CD4-positive, alpha-beta T cell treated with Interleukin-15 for 1 hour (primary cell): ENCODE data around the gene OSBPL1A.

Experiments used
- DNase-seq: peaks from one replicate; pipeline ENCODE4 v3.0.0-alpha.2; 2020

OSBPL1A gene

DNA sequence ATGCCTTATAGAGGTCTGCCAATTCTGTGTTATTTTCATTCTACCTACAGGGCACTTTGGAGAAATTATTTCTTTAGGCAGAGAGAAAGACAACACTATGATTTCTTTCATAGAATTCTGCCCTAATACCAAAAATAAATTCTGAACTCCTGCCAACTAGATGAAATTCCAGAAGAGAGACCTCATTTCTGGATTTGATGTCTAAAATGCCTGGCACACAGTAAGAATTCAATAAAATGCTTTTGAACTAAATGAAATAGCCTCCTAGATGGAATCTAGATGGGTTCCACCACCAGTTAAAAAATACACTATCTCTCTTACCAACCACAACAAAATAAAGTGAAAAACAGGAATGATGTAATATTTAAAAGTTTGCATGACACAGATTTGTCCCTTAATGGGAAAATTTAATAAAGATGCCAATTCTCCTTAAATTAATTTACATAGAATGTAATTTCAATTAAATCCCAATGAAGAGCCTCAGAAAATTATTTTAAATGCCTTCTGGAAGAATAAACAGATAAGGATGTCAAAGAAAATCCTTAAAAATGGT, 75.0 kb downstream of the OSBPL1A start:
- no peak for DNase-seq

DNA sequence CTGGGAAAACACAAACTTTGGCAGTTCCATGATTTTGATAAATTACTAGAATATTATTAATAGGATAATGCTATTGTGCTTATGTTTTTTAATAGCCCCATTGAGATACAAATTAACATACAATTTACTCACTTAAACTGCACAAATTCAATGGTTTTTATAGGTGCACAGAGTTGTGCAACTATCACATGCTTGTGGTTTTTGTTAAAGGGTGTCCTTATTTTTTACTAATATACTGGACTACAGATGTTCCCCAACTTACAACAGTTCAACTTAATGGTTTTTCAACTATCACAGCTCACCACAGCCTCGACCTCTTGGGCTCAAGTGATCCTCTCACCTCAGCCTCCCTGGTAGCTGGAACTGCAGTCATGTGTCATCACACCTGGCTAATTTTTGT, 76.6 kb downstream of the OSBPL1A start:
- DNase-seq, result no peak

DNA sequence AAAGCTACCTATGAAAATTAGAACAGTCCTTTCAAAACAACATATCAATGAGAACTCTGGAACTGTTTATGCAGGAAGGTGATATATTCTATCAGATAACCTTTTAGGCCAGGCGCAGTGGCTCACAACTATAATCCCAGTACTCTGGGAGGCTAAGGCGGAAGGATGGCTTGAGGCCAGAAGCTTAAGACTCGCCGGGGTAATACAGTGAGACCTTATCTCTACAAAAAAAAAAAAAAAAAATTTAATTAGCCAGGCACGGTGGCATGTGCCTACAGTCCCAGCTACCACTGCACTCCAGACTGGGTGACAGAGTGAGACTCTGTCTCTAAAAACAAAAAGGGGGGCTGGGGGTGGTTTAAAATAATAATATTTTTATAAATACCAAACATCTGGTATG, 77.9 kb downstream of the OSBPL1A start:
- DNase-seq, result no peak

DNA sequence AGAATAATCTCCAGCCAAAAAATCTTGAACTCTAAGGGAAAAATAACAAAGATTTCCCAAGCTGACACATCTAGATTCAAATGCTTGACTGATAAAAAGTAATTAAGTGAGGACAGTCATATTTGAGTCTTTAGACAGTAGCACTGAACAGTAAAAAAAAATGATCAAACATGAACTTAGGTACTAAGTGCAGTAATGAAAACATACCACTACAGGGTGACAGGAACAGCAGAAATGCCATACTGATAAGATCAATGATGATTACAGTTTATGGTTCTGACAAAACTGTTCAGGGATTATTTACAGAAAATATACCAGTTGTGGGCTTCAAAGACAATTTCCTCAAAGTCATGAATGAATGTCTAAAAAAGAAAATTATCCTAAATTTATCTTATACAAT, 80.3 kb downstream of the OSBPL1A start:
- no peak for DNase-seq

DNA sequence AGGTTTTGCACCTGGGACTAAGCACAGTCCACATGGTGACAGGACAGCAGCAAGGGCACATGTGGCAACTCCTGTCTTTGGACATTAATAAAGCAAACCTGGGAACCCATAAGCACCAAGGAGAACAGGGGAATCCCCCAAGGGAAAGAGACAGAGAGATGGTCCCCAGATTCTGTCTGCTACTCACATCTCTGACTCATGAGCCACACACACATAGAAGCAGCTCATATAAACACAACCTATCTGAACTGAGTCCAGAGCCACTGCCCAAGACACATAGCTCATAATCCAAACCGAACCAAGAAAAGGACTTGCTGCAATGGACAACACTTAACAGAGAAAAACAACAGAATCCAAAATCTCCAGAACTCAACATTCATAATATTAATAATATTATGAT, 82.5 kb downstream of the OSBPL1A start:
- DNase-seq, result no peak

DNA sequence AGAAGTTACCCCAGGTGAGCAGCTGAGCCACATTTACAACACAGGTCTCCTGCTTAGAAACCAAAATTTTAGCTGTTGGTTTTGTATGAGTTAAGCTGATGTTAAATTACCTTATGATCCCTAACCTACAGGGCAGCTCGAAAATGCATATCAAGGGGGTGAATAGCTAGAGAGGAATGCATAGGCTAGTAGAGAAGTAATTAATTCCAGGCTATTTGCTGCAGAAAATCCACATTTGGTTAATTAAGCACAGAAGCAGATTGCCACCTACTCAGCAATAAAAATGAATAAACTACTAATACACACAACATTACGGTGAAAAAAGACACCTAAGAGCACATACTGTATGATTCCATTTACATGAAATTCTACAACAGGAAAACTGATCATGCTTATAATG, 91.4 kb downstream of the OSBPL1A start:
- DNase-seq, result no peak

DNA sequence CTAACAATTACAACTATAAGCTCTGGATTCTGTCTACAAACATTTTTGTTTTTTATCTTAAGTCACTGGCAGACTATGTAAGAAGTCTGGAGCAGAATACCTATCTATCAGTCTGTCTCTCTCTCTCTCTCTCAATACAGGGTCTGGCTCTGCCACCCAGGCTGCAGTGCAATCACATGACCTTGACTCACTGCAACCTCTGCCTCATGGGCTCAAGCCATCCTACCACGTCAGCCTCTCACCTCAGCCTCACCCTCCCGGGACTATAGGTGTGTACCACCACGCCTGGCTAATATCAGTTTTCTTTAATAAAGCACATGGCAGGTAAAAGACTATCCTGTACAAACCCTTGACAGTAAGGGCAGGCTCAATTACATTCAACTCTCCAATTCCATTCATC, 96.9 kb downstream of the OSBPL1A start:
- no peak for DNase-seq

DNA sequence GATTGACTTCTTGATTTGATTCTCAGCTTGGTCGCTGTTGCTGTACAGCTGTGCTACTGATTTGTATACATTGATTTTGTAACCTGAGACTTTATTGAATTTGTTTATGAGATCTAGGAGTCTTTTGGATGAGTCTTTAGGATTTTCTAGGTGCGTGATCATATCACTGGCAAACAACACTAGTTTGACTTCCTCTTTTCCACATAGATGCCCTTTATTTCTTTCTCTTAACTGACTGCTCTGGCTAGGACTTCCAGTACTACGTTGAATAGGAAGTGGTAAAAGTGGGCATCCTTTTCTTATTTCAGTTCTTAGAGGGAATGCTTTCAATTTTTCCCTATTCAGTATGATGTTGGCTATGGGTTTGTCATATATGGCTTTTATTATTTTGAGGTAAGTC, 101.3 kb downstream of the OSBPL1A start:
- DNase-seq, result no peak

DNA sequence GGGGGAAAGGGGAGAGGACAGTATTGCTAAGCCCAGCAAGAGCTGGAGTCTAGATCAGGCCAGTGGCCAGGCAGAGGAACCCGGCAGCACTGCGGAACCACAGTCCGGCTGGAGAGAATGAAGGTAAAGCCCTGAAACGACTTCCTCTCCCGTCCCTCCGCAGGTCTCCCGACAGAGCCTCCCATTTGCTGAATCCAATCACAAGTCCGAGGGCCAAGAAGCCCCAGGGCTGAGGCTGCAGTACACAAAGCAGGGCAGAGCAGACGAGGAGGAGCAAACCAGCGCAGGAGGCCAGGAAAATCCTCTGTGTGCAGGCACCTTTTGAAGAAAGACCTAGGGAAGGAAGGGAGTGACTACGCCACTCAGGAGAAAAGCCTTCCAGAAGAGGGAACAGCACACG, 104.4 kb downstream of the OSBPL1A start:
- no peak for DNase-seq

DNA sequence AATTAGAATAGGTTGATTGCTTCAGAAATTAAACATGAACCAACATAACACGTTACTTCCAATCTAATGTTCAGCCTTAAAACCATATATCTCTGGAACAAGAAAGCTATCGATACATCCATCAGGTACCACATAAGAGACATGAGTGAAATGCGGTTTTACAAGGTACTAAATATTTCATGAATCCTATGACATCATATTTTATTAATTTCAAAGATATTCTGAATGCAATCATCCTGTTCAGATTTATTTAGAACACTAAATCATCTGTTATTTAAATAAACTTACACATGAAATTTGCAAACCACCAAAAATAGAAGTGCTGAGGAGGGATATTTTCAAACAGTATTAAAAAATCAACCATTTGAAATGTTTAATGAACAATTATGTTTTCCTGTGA, 119.0 kb downstream of the OSBPL1A start:
- DNase-seq, result no peak

DNA sequence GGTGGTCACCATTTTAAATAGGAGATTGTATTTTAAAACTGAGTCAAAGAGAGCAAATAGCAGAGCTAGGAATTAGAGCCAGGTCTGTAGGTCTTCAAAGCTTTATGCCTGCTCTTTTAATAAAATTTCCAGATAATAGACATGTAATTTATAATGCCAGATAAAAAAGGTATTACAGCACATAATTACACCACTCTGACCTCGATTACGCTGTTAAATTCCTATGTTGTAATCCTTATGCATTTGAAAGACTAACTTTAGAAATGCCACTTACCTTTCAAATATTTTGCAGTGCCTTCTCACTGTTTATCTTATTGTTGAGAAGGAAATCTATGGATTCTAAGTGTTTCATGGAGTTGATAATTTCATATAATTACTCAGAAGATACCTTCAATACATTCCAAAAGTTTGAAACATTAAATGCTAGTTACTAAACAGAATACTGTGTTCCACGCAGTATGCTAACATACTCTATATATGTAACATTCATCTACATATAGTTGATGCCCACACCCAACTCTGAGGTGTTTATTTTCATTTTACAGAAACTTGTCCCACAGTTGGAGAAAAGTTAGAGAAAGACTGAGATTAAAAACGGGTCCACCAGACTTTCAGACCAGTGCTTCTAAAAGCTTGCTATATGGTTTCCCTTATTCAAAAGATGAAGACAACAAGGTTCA, 120.0 kb downstream of the OSBPL1A start:
- no peak for DNase-seq

DNA sequence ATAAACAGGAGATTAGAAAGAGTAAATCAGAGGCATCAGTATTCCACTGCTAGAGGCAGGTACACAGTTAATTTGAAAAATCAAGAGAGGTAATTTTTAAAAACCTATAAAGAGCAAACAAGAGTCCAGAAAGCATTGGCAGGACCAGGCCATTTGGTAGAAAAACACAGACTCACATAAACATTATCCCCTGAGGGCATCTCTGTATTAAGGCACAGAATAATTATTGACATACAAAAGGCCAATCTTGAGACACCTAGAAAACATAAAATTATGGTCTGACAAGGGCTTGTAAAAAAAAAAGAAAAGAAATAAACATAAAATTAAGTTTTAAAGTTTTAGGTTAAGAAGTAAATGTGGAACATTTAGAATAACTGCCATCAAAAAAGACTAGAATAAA, 120.6 kb downstream of the OSBPL1A start:
- no peak for DNase-seq

DNA sequence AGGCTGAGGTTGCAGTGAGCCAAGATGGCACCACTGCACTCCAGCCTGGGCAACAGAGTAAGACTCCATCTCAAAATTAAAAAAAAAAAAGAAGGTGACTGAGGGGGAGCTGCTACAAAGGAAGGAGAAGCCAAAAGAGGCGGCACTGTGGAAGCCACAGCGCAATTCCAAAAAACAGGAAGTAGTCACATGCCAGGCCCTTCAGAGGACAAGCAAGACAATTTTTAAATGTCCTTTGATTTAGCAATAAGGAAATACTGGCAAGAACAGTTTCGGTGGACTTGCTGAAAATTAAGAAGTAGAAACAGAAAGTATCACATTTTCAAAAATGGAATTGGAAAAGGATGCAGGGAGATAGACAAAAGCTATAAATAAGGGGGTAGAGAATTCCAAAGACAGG, 122.8 kb downstream of the OSBPL1A start:
- no peak for DNase-seq

DNA sequence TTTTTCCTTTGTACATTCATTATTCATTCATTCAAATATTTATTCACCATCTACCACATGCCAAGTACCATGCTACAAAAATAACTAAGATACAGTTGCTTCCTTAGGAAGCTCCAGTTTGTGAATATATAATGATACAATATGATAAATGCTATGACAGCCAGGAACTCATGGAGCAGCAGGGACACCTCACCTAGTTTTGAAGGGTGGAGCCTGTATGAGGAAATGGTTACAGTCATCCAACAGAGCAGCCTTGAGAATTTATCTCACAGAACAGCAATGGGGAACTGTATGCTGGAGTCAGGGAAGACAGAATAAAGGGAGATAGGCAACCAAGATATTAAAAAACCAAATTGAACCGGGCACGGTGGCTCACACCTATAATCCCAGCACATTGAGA, 124.0 kb downstream of the OSBPL1A start:
- DNase-seq, result no peak

DNA sequence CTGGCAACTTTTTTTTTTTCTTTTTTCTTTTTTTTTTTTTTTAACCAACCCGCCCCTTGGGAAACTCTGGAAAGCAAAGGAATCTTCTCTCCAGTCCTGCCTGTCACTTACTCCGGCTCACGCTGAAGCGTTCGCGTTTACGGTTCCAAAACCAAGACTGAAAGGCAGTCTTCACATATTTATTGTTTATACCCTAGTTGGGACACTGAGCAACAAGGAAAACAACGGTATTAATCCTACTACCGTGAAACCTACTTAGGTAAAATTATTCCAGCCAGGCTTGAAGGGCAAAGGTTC, 125.4 kb downstream of the OSBPL1A start:
- DNase-seq, result no peak

DNA sequence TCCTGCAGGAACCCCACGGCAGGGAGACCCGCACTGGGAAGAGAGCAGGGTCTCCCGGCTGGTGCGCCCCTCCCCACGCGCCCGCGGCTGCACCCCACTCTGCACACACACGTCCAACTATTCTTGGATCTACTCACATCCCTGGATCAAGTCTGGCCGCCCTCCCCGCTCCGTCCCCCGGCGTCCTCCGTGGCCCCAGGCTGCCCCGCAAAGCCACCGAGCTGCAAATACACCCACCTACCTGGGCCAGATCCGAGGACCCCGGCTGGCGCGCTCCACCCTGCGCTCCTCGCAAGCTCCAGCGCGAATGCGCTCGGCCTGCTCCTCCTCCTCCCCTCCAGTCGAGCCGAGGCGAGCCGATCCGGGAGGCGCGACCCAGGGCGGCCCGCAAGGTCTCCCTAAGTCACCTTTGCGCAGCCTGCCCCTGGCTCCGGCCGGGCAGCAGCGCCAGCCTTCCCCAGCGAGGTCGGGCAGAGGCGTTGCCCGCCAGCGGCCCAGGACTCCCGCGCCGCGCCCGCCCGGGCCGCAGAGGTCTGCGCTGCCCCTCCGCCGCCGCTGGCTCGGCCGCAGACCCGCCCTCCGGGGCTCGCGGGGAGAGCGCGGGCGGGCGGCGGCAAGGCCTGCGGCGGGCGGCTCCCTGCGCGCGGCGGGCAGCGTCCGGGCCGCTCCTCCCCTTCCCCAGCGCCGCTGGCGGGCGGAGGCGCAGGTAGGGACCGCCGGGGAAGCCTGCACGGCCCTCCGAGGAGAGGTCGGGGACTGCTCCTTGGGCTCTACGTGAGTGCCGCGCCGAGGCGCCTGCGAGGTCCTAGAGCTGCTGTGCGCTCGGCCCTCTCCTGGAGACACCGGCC, 126.0 kb downstream of the OSBPL1A start:
- no peak for DNase-seq

DNA sequence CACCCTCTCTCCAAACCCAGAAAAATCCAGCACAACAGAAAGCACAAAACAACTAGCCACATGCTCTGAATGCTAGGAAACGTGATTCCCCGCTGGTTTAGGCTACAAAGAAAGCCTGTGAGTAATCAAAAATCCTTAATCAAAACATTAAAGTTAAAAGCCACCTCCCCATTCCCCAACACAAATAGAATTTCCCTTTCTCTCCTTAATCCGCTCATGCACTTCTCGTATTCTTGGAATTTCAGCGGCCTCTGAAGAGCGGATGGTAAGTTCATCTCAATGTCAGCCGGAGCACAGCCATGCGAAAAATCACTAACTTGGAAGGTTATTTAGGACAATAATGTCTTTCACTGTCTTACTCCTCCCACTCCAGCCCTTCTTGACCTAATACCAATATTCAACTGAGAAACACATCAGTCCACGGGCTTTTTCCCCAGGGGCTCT, 126.7 kb downstream of the OSBPL1A start:
- no peak for DNase-seq

DNA sequence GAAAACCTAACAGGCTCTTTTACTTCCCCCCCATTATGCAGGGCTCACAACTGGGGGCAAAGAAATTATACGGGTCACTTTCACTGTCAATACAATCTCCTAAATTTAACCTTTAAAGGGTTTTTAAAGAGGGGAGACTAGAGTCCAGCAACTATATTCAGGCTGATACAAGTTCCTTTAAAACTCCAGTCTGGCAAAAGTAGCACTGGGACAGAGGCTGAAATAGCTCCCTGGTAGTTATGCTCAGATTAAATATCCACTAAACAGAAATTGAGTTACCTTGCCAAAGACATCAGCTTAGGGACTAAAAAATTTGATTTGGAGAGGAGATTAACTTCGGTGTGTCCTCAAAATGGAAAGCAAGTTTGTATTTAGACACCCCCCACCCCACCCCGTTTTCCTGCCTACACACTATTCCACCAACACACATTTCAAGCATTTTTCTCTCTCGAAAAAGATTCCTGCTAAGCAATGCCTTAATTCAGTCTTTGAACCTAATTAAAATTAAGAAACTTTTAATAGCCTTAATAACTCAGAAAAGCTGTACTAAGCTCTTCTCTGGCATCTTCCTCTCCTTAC, 127.2 kb downstream of the OSBPL1A start:
- no peak for DNase-seq

DNA sequence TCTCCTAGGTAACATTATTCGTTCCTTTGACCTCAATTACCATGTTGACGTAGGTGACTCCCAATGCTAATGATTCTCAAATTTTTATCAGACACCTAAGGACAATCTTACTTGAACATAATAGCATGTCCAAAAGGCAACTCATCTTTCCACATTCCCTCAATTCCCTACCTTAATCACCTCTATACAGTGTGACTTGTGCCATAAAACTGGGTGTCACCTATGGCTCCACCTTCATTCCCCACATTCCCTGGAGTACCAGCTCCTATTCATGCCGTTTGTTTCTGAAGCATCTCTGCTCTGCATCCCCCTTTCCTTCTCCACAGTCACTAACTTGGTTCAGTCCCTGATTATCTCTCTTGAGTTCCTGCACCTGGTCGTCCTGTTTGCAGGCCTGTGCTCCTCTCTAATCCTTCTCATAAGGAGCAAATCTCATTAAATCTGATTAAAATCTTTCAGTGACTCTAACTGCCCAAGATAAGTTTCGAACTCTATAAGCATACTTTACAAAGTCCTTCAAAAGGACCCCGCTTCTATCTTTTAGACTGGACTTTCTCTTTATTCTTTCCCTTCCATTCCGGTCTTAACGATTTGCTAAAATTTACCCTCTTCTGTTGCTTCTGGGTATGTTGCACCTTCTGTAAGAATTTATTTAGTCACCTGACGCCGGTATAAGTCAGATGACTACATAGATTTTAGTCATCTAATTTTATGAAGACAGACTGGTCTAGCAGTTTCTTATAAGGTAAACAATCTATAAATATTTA, 128.7 kb downstream of the OSBPL1A start:
- no peak for DNase-seq

DNA sequence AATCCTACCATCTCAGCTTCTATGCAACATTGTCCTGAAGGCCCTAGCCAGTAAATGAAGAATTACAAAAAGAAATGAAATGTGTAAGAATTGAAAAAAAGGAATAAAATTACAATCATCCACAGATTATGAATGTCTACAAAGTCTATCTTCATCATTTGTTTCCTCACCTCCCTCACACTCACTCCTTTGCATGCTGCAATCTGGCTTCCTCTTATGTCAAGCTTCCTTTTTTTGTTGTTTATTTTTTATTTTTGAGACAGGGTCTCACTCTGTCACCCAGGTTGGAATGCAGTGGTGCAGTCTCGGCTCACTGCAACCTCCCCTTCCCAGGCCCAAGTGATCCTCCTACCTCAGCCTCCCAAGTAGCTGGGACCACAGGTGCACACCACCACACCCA, 129.7 kb downstream of the OSBPL1A start:
- DNase-seq, result no peak

DNA sequence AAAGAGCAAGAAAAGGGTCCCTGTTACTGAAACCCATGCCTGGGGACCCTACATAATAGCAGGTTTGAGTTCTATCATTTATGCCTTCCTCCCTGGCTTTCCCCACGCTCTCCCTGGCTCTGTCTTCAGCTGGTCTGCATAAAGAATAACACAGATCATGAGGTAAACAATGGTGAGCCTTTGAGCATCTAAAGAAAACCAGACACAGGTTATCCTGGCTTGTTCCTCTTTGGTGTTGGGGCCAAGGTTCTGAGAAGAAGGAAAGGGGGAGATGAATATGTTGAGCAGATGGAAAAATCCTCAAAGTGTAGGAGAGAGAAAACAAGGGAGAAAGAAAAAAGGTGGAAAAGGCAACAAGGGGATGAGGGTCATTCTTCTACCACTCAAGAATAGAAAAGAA, 131.5 kb downstream of the OSBPL1A start:
- no peak for DNase-seq

DNA sequence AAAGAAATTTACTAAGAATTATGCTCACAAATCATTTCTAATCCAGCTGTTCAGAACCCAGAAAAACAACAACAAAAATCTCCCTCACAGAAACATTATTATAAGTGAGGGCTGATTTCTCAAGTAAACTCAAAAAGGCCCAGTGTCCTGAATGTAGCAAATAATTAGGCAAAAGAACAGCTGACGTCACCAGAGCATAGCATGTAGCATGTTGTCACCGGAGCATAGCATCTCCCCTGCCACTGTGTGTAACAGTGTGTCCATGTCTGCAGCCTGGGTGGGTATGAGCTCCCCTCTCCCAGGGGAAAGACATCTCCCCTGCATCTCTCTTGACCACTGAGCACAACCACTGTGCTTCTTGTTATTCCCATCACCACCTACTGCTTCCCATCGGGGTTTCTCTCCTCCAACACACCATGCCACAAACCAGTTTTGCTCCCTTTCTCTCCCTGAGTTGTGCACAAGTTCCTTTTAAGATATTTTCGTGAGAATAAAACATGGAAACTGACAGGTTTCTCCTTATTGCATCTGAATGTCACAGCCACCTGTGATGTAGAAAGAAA, 132.0 kb downstream of the OSBPL1A start:
- DNase-seq, result no peak

DNA sequence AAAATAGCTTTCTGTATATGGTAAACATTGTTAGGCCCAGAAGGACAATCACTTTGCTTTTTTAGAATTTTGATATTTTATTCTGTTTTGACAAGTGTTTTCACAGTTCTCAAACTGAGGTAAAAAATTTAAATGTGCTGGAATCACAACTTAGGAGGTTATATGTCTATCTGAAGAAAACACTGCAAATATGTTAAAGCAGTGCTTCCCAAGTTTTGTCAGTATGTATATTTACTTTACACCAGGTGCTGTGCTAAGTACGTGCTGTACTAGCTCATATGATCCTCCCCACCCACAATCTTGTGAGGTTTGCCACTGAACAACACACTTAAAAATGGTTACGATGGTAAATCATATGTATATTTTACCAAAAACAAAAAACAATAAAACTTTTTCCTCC, 134.6 kb downstream of the OSBPL1A start:
- DNase-seq, result no peak
